ENCODE data around the gene FGGY.

FGGY gene

DNA sequence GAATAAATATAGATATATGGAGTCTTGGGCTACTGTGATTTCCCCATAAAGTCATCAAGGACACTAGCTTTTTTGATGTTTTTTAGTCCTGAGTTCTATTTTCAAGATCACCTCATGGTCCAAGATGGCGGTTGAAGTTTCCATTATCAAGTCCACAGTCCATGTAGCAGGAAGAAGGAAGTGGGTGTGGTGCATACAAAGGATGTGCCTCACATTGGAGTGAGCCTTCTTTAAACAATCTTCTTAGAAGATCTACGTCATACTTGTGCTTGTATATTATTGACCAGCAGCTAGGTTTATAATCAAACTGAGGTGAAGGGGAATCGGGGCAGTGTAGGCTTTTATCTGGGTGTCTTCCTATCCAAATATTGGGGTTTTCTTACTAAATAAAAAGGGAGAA lies 93.4 kb downstream of the FGGY start:
- DNase-seq (ENCODE audit: low read depth), result no peak

DNA sequence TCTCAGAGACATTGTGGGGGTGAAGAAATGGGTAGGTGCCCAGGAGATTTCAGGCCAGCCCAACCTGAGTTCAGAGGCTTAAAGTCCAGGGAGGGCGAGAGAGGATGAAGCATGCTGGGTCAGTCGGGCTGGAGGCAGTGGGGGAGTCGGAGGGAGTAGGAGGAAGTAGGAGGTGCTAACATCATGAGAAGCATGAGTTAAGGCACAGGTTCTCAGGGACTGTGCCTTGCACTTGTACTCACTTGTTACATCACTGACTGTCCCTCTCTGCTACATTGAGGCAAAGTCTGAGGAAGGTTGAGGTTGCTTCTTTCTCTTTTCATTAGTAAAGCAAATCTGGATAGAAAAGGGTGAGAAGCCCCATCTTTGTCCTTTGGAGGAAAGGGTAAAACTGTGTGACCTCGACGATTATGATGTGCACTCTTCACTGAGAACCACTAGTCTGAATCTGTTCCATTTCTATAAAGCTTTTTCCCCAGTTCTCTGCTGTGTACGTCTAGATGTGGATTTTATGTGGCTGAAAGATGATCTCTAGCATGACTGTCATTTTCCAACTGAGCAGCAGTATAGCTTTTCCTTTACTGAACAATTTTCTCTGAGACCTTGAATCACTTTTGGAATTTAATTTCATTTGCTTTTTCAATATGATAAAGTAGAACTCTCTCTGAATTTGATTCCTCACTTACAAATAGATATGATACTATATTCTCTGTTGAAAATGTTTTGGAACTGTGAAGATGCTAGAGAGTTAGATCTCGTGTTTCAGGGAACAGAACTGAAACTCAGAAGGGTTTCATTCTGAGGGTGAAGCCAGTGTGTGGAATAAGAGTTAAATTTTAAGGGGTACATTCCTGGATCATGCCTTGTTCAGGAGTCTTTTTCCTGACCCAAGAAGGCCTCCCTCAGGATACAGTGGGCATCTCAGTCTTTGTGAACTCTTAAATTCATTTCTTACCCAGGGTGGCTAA lies 94.6 kb downstream of the FGGY start:
- no peak for DNase-seq (ENCODE audit: low read depth)

DNA sequence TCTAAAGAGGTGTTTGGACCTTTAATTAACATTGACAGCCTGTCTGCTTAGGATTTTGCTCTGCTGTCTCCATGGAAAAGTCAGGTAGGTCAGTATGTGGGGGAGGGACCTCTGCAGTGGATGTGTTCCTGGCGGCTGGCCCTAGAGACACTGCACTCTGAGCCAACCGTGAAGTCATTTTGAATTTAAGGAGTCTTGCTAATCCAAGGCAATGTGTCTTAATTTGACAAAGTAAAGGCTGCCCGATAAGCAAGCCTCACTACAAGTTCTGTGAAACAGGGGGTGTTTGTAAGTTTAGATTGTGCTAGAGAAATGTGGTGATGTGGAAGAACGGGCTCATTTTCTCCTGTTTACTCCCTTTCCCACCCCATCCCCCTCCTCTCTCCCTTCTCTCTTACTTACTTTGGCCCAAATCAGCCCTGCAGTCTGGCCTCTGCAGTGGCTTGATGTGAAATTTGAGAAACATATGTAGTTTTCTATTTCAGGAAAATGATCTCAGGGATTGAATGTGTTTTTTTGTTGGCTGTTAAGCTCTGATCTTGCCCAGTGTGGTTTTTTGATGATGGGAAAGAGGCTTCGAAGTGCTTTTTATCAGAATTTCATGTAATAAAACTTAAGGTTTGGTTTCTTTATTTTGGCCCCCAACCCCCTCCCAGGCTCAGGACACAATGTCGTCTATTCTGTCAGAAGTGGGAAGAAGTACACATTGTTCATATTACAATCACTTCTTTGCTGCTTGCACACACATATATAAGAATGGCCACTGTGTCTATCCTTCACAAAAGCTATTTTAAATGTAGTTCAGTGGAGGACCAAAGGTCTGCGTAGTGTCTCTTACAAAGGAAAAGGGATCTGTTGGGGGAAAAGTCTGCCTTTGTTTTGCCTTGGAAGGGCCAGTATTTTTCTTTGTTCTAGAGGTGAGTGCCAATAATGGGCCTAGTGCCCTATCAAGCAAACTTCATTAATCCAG lies 96.6 kb downstream of the FGGY start:
- no peak for DNase-seq (ENCODE audit: low read depth)

DNA sequence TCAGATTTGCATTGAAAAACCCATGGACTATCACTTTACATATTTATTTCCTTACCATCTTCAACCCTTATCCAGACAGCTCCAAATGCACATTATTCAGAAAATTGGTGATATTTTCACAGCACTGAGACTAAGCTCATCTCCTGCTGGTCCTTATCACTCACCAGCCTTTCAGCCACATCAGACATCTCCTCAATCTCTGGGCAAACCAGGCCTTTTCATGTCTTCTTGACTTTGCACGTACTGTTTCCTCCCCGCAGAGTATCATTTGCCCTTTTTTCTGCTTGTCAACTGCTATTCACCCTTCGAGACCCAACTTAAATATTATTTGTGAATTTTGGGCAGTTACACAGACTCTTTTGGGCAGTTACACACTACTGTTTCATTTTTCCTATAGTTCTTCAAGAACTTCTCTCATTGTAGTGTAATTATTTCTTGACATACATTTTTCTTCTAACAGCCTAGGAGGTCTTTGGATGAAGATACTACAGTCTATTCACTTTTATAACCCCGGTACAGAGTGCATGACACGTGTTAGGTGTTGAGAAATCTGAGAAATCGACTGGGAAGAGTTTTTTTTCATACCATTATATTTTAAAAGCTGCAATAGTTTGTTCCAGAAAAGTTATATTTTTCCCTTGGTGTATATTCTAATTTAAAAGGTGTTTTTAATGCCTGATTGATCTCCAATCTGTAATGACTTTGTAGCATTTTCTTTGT lies 98.0 kb downstream of the FGGY start:
- DNase-seq (ENCODE audit: low read depth), result no peak

DNA sequence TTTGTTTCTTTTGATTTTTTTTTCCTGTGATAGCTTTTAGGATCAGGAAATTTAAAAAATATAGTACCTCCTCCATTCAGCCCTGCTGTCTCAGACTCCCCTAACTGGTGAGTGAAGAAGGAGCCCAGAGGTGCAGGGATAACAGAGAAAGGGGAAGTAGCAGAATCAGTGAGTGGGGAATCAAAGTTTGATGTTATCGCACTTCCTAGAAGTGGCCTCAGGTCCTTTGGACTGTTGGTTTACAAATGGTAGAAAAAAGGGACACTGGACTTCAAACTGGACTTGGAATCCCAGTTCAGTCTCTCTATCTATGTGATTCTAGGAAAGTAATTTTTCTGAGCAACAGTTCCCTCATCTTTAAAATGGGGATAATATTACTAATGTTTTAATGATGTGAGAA lies 99.5 kb downstream of the FGGY start:
- DNase-seq (ENCODE audit: low read depth), result no peak

DNA sequence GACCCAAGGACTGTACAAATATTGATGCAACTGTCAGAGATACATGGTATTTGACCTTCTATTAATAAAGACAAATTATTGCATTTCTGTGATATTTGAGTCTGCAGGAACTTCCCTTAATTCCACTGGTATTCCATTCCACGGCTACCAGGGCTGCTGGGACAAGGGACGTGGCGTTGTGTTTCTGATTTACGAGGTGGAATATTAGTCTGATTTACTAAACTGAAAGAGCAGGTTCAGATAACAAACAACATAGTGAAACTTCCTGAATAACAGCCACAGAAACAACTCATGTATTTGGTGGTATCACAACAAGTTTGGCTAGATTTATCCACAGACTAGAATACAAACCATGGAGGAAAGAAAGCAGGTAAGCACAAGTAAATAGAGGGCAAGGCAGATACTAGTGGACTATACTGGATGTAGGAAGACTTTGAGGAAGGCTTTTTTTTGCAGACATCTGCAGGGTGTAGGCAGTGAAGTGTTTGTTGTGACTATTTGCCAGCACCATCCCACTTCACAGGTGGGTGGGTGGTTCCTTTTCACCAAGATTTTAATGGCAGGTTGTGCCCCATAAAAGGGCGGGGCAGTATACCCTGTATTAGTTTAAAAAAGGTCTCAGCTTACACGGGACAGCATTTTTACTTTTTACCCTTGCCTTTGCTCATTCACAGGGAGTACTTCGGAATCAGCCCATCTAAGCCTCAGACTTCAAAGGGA lies 100.4 kb downstream of the FGGY start:
- DNase-seq (ENCODE audit: low read depth), result no peak

DNA sequence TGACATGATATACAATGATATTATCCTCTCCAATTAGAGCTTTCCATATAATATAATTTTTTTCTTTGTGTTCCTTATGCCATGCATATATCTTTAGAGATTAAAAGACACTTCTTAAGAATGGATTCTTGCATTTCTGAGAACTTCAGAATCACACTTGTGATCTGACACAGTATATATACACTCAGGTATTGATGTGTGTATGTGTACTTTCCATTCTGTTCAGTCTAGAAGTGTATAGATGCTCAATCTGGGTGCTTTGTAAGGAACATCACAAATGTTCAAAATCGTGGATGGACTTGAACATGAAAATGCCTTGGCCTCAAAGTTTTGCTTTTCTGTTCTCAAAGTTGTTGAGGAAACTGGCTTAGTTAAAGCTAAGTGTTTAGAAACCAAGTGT lies 102.7 kb downstream of the FGGY start:
- no peak for DNase-seq (ENCODE audit: low read depth)

DNA sequence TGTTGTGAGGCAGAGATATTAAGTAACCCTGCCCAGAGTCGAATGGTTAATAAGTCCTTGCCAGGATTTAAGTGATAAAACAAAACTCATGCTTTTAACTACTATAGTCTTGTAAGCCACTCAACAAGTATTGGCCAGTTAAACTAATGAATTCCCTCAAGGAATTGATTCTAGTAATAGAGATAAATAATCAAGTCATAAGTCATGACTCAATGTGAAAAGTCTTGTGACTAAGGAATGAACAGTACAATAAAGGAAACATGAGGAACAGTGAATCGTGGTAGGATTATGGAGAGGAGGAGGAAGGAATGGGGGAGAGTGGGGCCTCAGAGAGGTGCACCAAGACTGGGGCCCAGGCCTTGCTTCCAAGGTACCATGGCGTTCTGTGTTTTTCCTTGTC lies 104.7 kb downstream of the FGGY start:
- no peak for DNase-seq (ENCODE audit: low read depth)

DNA sequence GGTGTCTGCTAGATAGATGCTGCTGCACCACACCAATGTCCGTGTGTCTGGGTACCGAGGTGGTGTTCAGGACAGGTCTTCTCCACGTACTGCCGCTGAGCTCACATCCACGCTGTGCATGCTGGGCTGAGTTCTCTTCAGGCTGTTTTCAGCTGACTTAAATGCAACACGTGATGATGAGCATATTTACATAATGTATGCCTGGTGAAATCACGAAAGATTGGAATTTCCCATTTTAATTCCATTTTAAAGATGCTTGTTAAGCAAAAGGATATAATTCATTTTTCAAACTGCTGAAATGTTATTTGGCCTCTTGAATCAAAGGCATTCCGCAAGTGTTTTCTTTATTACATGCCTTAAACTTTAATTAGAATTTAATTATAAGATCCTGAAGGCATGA lies 107.9 kb downstream of the FGGY start:
- DNase-seq (ENCODE audit: low read depth), result no peak

DNA sequence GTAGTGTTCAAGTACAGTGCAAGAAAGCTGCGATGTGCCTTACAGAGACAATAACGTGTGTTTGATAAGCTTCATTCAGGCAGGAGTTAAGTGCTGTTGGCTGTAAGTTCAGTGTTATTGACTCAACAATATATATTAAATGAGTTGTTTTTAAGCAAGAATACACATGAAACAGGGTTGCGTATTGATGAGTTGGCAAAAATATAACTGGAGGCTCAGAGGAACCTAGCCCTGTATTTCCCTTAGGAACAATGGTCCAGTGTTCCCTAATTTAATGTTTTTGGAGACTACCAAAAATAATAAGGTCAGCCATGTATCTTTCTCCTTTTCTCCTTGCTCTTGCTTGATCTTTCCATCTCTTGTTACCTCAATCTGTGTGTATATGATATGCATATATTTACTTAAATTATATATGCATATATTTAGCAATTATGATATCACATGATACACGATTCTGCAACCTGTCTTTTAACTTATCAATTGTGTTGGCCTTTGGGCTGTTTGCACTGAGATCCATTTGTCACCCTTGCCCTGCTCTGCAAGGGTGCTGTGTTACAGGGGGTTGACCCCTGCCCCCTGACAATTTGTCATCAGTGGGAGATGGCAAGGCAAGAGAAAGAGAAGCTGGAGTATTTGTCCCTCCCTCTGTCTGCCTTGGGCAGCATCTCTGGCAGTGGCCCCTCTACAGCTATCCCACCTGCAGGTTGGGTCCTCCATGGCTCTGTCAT lies 109.7 kb downstream of the FGGY start:
- DNase-seq (ENCODE audit: low read depth), result no peak

DNA sequence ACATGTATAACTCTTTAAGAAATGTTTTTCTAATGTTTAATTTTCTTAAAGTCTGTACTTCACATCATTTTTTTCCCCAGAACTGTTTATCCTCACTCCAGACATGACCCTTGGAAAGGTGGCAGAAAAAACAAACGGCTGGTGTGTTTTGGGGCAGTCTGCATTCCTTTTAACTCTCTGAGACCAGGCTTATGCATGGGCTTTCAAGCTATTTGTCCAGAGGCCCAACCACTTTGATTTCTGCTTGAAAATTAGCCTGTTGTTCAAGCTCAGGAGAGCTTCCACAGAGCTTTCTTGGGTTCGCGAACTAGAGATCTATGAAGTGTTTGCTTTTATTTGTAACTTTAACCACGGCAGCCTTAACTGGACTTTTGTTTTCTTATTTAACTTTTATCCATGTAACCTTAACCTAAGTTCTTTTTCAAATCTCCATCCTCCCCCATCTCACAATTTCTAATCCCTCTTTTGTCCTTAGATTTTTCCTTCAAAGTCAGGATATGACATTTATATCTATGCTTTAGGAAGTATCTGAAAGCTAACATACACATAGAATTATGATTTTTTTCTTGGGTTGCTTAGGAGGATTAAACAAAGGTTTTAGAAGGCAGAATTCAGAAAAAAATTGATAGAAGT lies 111.8 kb downstream of the FGGY start:
- no peak for DNase-seq (ENCODE audit: low read depth)

DNA sequence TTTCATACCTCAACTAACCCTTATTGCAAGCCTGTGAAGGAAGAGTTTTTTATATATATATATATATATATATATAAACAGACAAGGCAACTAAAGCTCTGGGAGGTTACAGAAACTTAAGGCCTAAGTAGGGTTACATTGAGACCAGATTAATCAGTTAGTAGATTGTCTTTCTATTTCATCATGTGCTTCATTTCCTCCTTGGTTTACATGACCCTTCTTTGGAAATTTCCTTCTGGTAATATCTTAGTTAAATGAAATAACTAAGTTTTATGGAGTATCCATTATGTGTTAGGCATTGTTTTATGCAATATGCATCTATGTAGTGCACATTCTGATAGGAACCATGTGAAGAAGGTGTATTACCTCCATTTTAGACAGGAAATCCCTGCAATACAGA lies 112.7 kb downstream of the FGGY start:
- no peak for DNase-seq (ENCODE audit: low read depth)

DNA sequence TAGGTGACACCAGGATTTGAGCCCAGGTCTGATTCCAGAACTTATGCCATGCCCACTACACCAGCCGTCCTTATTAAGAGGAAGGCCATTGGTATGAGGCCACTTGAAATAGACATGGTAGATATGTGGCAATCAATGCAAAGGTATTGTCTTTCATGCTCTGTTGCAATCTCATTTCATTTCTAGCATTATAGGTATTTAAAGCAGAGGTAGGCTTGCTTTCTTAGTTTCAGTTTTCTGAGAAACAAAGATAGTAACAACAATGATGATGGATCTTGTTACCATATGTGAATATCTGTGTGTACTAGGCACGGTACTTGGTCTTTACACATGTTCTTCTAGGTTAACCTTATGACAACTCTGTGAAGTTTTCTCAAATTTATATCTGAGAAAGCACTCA lies 113.1 kb downstream of the FGGY start:
- no peak for DNase-seq (ENCODE audit: low read depth)

DNA sequence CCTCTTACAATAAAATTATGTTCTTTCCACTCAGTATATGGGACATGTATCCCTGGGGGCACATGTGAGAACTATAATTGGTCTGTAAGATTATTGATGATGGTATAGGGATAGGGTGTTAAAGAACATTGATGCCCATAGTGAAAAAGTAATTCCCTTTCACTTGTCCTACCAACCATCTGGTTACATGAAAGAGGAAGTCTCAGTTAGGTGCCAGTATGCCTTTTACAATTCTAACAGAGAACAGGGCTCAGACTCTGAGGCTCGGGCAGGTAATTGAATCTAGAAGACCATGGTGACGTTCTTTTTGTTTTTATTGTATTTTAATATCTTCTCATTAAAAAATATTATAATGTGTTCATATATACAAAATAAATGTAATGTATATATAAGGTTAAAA lies 113.6 kb downstream of the FGGY start:
- no peak for DNase-seq (ENCODE audit: low read depth)

DNA sequence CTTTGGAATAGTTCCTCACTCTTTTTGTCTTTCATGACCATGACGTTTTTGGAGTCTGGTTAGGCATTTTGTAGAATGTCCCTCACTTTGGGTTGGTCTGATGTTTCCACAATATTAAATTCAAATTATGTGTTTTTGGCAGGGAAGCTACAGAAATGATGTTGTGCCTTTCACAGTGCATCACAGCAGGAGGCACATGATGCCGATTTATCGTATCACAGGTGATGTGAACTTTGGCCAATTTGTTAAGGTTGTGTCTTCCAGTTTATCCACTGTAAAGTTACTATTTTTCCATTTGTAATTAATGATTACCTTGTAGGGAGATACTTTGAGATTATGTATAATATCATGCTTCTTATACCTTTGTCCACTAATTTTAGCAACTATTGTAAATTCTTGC lies 114.3 kb downstream of the FGGY start:
- DNase-seq (ENCODE audit: low read depth), result no peak

DNA sequence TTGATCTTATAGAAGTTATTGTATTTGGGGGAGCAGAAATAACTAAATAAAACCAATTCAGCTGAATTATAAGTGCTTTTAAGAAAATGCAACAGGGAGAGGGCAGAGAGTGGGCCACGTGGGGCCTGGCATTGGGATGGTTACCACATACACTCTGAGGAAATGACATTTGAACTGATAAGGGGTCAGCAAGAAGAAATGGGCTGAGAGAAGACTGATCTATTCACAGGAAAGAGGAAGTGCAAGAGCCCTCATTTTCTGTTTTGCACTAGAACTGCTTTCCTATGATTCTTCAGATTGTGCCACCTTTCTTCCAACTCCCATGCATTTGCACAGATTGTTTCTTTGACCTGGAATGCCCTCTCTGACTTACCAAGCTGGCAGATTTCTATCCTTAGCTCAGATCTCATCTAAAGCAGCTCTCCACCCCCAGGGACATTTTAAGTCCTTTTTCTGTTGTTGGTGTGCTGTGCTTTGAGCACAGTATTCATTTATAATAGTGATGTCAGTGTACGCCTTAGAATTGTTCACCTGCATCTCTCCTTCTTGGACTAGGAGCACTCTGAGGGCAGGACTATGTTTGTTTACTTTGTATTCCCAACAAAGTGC lies 115.9 kb downstream of the FGGY start:
- DNase-seq (ENCODE audit: low read depth), result no peak

DNA sequence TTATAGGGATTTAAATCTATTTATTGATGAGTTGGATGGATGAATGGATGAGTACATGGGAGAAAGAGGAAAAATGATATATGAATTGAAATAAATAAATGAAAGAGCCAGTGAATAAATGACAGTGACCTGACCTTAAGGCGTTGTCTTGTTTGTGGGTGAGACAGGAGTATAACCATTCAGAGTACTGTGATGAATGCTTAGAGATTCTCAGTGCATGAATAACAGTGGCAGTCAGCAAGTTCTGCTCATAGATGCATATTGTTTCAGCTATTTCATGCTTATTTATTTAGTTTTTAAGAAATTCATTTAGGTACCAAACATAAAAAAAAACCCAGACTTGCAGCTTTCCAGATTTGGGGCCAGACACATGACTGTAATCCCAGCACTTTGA lies 116.4 kb downstream of the FGGY start:
- DNase-seq (ENCODE audit: low read depth), result no peak

DNA sequence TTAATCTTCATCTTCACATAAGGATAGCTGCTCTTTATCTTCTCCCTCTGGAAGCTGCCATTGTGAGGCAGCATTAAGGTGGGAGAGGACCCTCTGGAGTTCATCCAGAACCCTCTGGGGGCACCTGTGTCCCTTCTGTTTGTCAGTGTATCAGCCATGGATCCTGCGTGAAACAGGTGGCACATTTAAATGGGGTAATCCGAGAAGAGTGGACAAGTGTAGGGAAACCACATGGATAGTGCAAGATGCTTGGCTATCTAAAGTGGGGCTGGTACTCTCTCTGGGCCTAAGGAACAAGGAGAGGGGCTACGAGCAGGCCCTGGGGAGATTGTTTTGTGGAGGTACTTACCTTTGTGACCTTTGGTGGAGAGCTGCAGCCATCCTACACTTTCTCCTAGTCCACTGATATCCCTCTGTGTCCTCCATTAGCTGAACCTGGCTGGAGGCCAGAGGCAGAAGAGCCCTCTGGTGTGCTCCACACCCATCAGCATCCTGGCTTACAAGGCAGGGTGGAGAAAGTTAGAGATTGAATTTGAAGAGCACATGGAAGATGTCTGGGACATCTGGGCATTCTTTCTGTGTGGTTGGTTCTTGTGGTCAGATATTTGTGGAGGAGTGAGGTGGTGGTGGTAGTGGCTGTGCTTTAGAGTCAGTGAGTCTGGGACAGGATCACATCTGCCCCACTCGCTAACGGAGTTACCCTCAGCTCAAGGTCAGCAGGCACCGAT lies 117.7 kb downstream of the FGGY start:
- no peak for DNase-seq (ENCODE audit: low read depth)

DNA sequence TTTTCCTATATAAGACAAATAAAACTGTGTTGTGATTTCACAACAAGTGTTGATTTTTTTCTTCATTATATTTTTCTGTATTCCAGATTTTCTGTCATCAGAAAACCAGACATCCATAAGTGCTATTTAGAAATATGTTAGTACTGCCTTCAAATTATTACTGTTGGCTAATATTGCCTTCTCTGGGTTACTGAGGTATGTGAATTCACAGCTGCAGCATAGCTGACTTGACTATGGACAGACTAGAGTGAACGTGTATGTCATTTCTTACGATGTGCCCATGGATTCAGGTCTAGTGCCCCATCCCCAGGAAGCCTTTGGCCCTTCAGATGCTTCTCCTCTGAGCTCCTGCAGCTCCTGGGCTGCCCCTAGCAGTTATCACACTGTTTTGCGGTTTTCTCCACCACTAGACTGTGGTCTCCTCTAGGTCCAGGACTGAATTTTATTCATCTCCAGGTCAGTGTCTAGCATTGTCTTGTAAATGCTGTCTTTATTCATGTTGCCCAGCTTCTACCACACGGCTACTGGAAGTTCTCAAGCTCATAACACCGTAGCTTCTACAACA lies 118.5 kb downstream of the FGGY start:
- DNase-seq (ENCODE audit: low read depth), result no peak

All from activated T-cell treated with anti-CD3 and anti-CD28 coated beads for 1 hour (primary cell).